GM19372 (cell line): Measurements from ENCODE around the gene KLHL29.

ENCODE experiments used
- ATAC-seq: cut with Tn5 transposase; IDR thresholded peaks from one replicate; pipeline ENCODE4 v1.9.1; 2021; ENCODE audit warnings: mild to moderate bottlenecking, low read depth, moderate library complexity; ENCODE audit not compliant: unreplicated experiment

Gene KLHL29

DNA sequence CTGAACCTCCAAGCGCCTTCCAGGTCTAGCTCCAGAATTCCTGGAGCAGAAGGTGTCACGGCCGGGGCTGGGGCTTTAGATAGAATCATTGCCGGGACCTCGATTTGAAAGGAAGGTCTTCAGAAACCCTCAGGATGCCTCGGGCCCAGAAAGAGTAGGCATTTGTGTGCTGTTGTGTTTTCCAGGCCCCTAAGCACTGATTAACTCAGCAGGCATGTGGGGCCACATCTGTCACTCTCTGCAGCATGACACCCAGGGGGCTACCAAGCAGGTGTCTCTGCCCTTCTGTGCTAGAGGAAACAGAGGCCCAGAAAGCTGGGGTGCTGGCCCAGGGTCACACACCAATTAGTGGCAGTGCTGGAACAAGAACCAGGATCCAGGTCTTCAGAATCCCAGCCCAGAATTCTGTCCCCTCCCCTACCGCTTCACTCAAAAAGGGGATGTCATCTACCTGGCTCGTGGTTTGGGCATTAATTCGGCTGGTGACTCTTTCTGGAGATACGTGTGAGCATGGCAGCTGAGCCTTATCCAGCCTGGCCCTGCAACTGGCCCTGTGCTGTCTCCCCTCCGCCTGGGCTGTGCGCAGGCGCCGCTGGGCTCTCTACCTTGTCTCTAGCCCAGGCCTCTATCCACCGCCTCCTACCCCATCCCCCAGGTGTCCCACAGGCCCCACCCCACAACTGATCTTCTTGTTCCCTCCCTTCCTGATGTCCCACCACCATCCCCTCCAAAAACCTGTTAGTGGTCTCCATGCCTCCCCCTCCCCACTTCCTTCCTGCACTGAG, 296.6 kb downstream of the KLHL29 start:
- ATAC-seq: no peak

DNA sequence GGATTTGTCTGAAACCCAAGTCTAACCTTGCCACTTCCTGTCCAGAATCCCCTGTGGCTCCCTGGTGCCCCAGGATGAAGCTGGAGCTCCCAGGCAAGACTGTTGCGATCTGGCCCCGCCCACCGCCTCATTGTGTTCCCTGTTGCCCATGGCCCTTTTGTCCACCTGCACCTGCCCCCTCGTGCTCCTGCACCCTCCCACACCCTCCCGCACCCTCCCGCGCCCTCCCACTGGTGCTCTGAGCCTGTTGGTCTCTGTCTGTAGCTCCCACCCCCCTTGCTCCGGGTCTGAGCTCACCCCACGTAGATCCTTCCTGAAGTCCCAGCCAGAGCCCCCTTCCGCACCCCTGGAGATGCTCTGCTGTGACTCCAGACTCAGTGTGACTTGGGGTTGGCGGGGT, 297.5 kb downstream of the KLHL29 start:
- no peak for ATAC-seq

GRCh38 chr2:23683001-23683400, 298.0 kb downstream of the KLHL29 start:
- ATAC-seq: no peak

GRCh38 chr2:23684395-23685176, 299.6 kb downstream of the KLHL29 start:
- no peak for ATAC-seq

DNA sequence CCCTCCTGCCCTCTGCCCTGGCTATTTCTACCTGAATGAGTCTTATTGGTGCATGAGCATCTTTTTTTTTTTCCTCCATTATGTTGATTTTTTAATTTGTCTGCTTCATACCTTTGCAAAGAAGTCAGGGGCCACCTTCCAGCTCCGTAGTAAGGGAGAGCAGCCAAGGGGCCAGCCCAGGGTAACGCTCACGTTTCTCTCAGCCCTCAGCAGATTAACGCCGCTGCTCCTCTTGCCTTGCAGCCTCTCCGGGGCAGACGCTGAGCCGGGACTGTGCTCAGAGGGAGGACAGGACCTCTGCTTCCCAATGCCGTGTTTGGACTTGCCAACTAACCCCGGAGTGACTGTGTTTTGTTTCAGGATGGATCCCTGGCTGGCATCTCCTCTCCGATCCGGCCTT, 300.2 kb downstream of the KLHL29 start:
- no peak for ATAC-seq

- ATAC-seq: no peak
Measured at GRCh38 chr2:23685706-23686105, 300.7 kb downstream of the KLHL29 start.

DNA sequence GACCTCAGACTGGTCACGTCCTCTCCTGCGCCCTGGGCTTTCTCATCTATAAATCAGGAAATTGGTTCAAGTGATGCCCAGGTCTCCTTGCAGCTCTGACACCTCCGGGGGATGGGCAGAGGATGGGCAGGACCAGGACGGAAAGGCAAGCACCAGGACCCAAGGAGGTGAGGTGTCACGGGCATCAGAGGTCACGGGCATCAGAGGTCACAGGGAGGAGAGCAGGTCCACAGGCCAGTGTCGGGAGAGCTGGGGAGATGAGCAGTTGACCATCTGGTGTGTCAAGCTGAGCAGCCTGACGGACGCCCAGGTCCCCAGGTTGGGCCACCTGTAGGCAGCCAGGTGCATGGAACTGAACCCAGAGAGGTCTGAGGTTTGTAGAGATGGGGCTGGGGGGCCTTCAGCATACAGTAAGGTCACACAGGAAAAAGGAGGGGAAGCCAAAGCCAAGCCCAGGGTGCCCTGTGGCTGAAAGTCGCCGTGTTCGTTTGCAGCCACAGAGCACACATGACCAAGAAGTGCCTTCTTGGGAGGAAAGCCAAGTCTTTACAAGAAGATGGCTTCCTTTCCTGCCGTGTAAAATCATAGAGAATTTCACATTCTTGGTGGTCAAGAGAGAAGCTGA, 301.5 kb downstream of the KLHL29 start:
- no peak for ATAC-seq

DNA sequence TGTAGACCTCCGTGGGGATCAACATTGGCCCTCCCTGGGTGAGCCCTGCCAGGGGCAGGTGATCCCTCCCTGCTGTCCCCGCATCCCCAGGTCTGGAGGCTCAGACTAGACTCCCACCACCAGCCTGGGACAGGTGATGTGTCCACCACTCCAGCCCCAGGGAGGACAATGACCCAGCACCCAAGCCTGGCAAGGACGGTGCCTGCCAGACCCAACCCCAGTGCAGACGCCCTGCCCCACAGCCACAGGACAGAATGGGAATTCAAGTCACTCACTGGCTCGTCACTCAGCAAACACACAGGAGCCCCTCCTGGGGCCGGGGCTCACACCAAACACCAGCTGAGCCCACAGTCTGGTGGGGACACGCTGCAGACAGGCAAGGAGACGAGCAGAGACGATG, 302.2 kb downstream of the KLHL29 start:
- no peak for ATAC-seq

DNA sequence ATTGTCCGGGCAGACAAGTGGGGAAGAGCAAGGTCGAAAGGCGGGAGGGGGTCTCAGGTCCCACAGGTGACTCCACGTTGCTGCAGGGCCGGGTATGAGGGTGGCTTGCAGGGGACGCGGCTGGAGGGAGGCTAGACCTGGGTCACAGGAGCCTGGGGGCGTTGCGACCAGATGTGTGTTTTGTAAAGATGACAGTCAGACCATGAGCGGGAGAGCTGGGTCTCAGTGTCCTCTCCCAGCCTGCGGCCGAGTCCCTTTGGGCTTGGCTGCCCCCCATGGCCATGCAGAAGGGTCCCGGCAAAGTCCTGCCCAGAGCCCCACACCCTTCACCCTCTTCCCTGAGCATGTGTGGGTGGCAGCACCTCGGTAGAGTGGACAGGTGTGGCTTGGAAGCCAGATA, 302.7 kb downstream of the KLHL29 start:
- no peak for ATAC-seq

- ATAC-seq: no peak
Measured at GRCh38 chr2:23688486-23689130, 303.6 kb downstream of the KLHL29 start.

- ATAC-seq: no peak
Measured at GRCh38 chr2:23689131-23689700, 304.2 kb downstream of the KLHL29 start.

DNA sequence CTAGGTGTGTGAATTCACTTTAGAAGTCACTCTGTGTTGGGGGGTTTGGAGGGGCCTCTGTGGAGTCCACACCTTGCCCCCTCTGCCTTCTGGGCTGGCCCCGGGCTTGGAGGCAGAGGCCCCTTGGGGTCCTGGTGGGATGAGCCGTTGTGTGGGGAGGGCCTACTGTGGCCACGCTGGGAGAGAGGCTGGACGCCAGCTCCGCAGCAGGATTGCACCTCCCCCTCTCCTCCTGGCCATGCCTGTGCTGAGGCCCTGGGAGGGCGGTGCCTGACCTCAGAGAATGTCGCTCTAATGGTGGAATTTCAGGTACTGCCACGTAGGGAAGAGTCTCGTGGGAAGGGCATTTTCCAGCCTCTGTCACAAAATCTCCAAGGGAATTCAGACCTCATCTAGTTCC, 304.9 kb downstream of the KLHL29 start:
- ATAC-seq: no peak

DNA sequence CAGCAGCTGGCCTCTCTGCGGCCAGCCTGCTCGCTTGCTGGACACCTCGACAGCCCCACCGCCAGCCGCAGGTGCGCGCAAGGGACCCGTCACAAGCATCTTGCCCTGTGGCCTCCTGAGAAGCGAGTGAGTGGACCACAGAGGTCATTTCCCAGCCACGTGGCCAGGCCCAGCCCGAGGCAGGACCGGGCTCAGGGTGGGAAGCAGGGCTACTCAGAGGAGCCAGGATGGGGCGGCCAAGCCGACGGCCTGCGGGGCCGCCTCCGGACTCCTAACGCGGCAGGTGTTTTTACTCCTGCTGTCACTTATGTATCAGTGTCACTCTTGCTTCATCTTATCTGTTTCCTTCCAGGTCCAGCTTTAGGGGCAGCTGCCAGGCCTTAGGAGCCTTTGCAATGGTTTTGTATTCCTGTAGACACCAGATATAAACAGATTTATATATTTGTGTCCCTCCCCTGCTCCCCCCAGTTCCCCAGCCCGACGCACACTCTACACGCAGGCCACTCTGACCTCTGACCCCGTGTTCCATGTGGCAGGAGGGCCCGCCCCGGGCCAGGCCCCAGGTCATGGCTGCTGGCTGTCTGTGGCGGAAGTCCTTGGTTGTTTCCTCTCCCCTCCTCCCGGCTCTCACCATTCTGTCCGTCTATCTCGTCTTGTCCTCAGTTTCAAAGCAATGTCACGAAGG, 305.6 kb downstream of the KLHL29 start:
- ATAC-seq: no peak

DNA sequence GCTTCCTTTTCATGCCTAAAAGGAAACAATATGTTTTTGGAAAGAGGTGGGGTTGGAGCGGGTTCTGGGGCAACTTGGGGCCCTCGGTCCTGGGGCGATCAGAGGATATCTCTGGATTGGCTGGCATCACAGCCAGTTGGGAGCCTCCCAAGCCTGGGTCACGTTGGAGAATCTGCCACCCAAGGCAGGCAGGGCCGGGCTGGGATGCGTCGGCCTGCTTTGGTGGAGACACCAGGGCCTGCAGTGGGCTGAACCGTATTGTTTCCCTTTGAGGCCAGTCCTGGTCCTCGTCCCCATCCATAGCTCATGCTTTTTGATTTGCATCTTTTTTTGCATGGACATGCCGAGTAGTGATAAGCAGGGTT, 306.1 kb downstream of the KLHL29 start:
- ATAC-seq: no peak

DNA sequence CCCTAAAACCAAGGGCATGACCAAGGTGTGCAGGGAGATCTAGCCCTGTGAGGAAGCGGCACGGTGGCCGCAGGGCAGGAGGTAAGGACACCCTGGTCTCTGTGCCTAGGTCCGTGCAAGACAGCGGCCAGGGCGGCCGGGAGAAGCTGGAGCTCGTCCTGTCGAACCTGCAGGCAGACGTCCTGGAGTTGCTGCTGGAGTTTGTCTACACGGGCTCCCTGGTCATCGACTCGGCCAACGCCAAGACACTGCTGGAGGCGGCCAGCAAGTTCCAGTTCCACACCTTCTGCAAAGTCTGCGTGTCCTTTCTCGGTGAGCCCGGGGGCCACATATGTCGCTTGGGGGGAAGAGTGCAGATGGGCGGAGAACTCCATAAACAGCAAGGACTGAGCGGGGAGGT, 306.6 kb downstream of the KLHL29 start:
- no peak for ATAC-seq

DNA sequence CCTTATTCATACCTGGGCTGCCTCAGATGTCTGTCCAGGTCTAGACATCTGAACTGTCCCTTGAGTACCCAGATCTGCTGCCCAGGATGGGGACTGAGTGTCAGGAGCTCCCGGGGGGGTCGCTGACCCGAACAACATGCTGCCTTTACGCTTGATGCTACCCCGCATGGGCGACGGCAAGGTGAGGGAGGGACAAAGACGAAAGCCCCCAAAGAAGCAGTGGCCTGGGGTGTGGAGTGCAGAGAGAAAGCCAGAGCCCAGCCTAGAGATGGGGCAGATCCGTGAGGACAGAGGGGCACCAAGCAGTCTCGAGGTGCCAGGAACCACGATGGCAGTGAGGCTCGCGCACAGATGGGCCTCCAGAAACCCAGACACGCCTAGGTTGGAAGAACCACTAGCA, 307.3 kb downstream of the KLHL29 start:
- no peak for ATAC-seq

- ATAC-seq: no peak
Measured at GRCh38 chr2:23692851-23693605, 308.0 kb downstream of the KLHL29 start.

GRCh38 chr2:23693606-23693951, 308.6 kb downstream of the KLHL29 start:
- ATAC-seq: no peak
